NCI-H2107 treated with DMSO at 0.1 percent for 48 hours (cell line): ENCODE data around the gene SDK2.
A peak's percentile ranks its signal among the peaks of the same experiment; 100 is the strongest.
"Not testable (repeated sequence)": the region's sequence is repeated elsewhere in the genome, so short reads cannot be mapped to it uniquely, and the experiment has no call there.

ENCODE experiments used
- DNase-seq: peaks from one replicate; lab custom pipeline; 2025; ENCODE audit not compliant: unreplicated experiment; lab: John Stamatoyannopoulos, UW

Gene SDK2

DNA sequence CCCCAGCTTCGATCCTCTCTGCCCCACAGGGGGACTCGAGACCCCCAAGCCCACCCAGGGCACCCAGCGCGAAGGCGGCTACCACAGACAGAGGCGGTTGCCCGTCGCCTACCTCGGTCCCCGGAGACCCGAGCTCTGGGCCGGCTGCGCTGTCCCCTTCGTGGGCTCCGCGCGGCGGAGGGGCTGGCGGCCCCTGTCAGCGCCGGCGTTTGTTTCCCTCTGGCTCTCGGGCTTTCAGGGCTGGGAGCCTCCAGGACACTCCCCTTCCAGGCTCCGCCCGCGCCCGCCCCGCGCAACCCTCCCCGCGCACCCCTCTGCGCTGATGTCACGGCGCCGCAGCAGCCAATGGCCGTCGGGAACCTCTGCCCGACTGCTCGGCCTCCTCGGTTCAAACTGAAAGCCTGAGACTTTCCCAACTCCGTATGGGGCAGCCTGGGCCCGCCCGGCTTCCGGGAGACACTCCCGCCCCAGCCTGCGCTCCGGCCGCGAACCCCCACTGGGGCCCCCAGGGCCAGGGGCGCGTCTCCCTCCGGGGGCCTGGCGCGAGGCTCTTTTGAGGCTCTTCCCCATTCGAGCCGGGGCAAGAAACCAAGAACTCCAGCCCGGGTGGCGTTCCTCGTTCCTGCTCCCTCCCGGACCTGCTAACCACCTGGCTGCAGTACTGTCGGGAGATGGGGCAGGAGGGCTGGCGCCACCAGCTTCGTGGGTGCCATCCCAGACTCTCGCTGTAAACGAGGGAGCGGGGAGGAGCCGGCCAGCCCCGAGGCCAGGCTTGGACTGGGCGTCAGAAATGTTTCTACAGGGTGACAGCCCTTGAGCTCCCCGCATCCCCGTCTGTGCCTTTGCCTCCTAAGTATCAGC lies 332.2 kb downstream of the SDK2 start, which contains the start of gene CDC42EP4:
Gene CDC42EP4 (minus strand): TSS at position 221 of the 861 bp plus-strand sequence. CDS start 25,501 bp downstream, outside the sequence.
- peak; percentile 69 for DNase-seq

DNA sequence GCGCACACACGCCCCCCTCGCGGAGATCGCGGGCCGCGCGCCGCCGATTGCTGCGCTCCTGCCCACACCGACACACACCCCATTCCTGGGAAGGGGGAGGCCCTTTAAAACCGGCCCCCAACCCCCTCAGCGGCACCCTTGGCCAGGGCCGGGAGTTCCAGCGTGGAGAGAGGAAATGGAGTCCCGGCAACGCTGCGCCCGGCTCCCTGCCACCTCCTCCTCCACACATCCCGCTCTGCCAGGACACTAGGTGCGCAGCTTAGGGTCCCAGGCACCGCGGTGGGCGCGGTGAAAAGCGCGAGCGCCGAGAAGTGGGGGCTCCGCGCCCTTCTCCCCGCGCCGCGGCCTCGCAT lies 332.8 kb downstream of the SDK2 start:
- no peak for DNase-seq

DNA sequence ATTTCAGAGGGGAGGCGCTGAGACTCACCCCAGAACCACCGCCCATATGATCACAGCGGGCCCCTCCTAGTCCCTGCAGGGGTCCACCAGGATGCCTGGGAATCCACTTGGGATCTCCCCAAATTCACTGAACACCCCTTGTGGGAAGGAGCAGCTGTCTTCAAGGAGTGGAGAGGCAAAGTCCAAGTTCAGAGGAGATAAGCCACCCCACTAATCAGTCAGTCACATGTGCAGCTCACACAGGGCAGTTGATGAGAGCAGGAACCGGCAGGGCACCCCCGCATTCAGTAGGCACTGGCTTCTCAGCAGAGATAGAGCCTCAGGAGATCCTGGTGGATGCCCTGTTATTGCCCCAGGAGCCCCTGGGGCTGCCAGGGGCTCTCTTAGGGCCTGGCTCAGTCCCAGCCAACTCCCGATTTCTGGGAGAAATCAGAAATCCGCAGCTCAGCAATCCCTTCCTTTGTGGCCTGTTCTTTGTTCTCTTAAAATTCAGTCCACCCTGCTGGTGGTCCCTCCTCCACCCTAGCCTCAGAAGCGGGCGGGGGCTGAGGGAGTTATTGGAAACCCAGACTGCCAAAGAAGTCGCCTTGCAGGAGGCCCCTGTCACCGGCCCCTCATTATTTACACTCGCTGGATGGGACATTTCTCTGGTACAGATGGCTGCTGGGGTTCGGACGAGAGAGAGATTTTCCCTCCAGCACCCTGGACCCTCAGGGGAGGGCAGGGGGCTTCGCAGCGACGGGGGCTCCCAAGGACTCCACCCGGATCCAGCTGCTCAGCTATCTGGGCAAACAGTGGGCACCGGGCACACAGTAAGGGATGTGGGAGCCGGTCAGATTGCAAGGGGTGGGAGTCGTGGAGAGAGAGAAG lies 334.3 kb downstream of the SDK2 start:
- no peak for DNase-seq

DNA sequence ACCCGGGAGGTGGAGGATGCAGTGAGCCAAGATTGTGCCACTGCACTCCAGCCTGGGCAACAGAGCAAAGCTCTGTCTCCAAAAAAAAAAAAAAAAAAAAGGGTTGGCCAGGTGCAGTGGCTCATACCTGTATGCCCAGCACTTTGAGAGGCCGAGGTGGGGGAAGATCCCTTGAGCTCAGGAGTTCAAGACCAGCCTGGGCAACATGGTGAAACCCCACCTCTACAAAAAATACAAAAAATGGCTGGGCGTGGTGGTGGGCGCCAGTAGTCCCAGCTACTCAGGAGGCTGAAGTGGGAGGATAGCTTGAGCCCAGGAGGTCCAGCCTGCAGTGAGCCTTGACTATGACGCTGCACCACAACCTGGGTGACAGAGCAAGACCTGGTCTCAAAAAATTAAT lies 335.3 kb downstream of the SDK2 start:
- not testable (repeated sequence) for DNase-seq

DNA sequence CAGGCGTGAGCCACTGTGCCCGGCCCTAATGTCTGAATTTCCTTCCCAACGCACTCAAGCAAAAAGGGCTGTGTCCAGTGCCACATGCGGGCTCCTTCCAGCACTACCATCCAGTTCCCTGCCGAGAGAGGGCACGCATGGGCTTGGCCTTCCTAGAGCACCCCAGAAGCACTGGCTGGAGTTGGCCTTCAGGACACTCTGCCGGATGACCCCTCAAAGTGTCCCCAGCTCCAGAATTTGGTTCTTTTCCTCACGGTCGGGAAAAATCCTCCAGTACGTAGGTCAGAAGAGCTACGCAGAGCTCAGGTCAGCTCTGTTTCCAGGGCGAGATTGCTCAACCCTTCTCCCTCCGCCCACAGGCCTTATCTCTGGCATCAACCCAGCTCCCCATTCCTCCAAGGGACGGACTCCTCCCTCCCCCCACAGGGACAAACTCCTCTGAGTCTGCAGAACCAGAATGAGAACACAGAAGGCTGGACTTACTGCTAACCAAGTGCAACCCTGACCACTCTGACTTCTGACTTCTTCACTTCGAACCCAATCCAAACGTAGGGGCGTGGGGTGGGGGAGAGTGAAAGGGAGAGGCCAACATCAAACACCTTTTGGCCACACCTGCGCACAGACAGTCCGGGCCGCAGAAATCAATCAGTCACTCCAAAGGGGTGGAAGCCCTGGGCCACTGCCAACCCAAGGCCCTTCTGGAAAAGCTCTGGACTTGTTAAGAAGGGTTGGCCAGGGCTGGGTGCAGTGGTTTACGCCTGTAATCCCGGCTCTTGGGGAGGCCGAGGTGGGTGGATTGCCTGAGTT lies 336.0 kb downstream of the SDK2 start:
- no peak for DNase-seq

DNA sequence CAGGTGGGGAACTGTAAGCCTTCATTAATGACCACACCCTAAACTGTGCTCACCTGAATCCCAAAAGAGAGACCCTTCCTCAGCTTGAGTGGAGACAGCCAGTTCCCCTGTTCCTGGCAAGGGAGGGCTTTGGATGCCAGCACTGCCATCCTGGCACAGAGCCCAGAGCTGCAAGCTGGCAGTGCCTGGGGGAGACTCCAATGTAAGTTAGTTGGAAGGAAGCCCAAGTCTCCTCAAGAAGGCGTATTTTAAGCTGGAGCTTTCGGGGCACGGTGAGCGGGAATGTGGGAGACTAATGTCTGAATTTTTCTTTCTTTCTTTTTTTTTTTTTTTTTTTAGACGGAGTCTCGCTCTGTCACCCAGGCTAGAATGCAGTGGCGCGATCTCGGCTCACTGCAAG lies 337.1 kb downstream of the SDK2 start:
- no peak for DNase-seq

DNA sequence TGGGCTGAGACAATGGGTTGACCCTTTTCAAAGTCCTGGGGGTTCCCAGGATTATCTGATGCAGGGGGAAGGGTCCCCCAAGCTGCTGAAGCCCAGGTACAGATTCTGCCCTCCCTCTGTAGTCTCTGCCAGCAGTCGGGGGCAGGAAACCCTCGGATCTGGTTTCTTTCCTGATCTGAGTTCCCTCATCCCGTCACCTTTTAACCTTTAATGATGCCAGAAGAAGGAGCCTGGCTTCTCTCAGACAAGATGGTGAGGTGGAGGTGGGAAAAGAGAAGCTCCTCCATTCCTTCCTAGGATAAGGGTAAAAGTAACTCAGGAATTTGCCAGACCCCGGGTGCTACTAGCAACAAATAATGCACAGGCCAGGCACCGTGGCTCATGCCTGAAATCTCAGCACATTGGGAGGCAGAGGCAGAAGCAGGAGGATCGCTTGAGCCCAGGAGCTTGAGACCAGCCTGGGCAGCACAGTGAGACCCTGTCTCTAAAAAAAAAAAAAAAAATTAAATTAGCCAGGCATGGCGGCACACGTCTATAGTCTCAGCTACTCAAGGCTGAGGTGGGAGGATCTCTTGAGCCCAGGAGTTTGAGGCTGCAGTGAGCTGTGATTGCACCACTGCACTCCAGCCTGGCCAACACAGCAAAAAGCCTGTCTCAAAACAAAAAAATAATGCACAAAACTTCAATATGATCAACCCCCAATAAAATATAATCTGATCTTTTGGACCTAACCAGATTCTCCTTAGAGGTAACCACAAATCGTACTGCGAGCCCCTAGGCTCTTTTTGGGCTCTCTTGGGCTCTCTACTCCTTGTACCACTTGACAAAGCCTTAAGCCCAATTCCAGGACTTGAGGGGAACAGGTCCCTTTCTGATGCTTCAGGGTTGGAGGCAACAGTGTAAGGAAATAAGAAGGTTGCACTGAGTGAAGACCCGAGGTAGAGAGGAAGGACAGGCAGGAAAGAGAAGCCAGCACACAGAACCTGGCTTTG lies 338.1 kb downstream of the SDK2 start:
- no peak for DNase-seq

DNA sequence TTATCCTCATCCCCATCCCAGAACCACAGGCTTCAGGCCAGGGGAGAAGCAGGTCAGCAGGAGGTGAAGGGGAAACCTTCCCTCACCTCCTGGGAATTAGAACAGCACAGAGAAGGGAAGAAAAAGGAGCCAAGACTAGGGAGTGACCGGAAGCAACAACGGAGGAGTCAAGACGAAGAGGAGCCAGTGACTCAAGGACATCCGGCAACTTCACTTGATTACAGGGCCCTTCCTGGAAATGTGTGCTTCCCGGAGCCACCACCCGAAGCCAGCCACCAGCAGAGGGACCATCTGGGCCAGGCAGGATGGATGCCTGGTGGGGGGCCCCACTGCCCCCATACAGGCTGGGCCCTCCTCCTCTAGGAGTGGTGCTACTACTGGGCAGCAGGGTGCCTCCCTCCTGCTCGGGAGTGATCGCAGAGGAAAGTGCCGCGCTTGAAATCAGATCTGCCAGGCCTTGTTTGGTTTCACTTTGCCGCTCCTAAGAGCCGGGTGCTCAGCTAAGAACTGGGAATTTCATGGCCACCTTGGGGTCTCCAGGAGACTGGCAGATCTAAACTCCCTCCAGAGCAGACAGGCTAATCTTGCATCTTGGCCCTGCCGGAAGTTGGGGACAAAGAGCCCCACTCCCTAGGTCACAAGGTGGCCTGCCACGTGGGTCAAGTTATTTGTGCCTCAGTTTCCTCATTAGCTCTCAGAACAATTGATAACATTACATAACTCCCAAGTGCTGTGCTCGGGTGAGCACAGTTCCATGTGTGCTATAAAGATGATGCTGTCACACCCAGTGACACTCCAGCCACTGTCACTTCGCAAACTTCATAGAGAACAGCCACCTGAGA lies 339.1 kb downstream of the SDK2 start:
- DNase-seq, result peak; percentile 75

DNA sequence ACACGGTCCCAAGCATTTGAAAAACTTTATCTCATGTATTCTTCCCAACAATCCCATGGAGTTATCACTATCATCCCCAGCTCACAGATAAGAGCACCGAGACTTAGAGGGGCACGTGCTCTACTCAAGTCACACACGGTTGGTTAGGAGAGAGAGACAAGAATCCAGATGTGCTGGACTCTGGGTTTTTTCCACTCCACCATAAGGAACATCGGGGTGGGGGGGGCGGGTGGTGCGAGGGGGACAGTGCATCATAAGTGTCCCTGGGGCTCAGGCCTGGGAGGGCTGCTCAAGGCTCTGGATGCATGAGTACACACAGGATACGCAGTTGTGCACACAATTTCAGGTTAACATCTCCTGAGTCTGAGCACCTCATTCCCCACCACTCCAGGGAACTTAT lies 339.8 kb downstream of the SDK2 start:
- no peak for DNase-seq

DNA sequence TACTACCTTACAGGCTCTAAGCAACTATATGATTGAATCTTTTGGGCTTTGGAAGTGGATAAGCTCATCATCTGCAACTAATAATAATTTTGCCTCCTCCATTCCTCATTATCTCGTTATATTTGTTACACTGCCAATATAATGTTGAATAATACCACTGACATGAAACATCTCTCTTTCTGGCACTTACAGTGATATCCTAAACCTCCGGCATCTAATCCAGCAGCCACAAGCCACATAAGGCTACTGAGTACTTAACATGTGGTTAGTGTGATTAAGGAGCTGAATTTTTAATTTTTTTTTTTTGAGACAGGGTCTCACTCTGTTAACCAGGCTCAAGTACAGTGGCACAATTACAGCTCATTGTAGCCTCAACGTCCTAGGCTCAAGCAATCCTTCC lies 342.1 kb downstream of the SDK2 start:
- no peak for DNase-seq

DNA sequence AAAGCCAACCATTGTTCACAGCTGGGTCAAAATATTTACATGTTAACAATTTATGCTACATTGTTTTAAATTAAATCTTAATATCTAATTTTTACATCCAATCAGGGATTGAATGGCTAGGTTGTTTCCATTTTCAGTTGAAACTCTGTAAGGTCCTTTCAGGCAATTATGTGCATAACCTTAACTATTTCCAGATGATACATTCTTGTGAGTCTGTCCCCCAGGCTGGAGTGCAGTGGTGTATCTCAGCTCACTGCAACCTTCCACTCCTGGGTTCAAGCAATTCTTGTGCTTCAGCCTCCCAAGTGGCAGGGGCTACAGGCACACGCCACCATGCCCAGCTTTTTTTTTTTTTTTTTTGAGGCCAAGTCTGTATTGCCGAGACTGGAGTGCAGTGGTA lies 342.9 kb downstream of the SDK2 start:
- DNase-seq, result no peak

DNA sequence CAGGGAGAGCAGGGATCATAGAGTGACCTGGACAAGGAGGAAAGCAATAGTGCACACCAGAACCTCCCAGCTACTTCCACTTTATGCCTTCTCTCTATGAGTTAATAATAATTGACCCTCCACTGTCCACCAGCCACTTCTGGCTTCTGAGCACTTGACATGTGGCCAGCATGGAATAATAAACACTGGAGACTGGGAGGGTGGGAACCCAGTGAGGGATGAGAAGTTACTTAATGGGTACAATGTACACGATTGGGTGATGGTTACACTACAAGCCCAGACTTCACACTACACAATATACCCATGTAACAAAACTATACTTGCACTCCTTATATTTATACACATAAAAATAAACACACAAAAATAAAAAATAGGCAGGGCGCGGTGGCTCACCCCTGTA lies 343.9 kb downstream of the SDK2 start:
- no peak for DNase-seq

DNA sequence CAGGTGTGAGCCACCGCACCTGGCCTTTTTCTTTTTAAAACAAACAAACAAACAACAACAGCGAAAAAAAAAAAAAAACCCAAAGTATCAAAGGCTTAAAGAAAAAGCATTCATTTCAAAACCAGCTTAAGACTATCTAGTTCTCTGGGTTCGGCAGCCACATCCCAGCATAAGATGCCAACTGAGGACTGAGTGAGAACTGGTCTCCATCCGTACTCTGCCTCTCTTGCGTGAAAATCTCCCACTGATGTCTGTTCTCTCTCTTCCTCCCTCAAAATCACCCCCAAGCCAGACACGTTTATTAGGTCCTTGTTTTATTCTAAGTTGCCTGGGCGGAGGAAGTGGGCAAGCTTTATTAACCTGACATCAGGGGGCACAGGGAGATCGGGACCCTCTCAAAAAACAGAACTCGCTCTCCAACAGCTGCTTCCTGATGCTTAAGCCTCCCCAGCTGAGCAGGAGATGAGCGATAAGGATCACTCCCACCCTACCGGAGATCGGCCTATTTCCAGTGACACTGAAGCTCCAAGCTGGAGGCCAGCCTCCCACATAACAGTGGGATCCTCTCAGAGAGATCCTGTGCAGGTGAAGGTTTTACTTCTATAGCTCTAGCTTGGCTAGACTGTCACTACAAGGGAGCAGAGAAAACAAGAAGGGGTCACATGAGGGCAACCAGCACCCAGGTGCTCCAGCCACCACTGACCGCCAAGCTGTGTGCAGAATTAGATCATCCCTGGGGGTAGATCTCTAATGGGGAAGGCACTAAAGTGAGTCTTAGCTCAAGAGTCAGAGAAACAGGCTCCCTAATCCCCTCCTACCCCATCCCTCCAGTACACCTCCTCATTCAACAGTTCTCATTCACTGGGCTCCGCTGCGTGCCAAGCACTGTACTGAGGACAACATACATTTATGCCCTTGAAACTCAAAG lies 346.0 kb downstream of the SDK2 start:
- DNase-seq, result no peak

DNA sequence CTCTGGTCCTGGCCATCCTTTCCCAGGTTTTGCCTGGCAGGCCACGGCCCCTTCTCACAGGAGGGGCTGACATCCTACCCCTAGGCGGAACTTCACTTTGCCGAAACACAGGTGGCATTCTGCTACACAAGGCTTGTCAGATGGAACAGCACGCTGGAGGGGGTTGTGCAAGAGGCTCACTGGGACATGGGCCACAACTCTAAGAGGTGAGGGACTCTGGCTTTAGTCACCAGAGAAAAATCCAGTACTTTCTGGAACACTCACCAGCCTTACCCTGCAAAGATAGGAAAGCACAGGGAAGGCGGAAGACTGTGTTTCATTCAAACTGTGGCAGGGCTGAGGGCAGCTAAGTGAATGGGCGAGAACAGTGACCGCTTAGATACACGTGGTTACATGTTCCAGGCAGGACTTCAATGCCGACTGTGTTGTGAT lies 350.7 kb downstream of the SDK2 start:
- no peak for DNase-seq

DNA sequence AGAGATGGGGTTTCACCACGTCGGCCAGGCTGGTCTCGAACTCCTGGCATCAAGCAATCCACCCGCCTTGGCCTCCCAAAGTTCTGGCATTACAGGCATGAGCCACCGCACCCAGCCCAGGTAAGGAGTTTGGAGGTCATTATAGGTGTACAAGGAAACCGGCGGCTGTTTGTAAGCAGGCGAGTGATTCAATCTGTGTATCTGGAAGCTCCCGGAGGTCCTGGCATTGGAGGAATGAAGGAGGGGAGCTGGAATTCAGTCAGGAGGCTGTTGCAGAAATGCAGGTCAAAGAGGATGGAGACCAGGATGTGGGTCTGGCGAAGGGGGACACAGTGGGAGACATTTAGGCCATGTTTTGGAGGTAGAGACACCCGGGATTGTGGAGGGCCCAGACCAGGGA lies 351.2 kb downstream of the SDK2 start:
- no peak for DNase-seq

DNA sequence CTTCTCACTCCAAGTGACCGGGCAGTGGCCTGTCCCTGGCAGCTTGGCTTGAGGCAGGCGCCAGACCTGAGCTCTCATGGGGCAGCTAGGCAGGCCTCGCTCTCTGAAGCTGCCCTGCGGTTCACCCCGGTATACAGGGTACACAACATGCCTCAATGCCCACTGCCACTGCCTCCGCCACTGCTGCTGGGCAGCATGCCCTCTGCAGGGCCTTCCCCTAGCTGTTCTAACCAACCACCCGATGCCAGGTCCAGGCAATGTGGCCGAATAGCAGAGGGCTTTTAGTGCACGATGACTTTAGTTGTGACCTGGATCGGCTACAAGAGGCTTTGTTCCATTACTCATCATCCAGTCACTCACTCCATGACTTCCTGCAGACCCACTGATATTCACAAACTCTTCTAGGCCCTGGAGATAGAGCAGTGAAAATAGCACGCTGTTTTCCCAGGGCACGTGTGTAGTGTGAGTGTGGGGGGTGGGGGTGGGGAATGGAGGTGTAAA lies 352.2 kb downstream of the SDK2 start:
- no peak for DNase-seq

DNA sequence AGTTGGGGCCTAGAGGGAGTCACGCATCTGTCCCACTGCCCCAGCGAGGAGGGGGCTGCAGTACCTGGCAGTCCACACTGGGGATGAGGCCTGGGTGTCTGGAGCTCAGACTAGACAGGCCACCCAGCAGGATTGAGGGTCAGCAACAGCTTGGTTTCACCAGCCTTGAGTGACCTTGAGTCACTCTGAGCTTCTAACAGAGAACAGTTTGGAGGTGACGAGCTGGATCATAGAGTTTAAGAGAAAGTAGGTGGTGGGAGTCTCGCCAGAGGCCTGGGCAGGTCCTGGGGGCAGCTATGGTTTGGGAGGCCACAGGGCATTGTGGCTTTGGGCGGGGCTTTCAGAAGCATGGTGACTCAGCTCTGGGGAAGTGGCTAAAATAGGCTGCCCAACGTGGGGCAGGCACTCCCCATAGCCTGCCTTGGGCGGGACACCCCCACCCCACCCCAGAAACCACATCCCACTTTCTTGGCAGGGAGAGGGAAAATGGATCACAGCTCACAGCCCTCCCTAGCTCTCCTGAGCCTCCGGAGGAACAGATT lies 352.9 kb downstream of the SDK2 start:
- no peak for DNase-seq
